Effector CD4-positive, alpha-beta T cell (primary cell): Measurements from ENCODE around the gene SPART.
"Not testable (repeated sequence)": the region's sequence is repeated elsewhere in the genome, so short reads cannot be mapped to it uniquely, and the experiment has no call there.

Source experiments
- DNase-seq: peaks from one replicate; pipeline ENCODE4 v3.0.0-alpha.2; 2020

Gene SPART

DNA sequence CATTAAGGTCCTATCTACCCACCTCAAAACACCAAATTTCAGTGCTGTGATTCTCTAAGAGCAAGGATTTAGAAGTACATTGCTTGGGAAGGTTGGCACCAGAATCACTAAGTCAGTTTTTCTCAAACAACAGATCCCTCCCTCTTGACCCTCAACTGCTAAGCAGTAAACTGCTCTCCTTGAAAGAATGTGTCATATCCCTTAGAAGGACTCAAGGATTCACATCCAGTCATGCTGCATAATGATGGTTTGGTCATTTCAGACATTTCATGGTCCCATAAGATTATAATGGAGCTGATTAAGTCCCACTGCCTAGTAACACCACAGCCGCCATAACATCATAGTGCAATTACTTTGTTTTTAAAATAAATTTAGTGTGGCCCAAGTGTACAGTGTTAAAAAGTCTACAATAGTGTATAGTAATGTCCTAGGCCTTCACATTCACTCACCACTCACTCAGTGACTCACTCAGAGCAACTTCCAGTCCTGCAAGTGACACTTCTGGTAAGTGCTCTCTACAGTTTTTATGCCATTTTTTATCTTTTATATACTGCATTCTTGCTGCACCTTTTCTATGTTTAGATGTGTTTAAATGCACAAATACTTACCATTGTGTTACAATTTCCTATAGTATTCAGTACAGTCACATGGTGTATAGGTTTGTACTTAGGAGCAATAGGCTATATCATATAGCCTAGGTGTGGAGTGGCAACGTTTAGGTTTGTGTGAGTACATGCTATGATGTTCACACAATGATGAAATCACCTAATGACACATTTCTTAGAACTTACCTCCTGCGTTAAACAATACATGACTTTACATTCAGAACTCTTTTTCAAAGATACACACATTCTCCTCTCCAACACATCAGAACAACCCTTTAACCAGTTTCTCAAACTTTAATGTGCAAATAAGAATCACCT is 32.9 kb downstream of the SPART start:
- no peak for DNase-seq

DNA sequence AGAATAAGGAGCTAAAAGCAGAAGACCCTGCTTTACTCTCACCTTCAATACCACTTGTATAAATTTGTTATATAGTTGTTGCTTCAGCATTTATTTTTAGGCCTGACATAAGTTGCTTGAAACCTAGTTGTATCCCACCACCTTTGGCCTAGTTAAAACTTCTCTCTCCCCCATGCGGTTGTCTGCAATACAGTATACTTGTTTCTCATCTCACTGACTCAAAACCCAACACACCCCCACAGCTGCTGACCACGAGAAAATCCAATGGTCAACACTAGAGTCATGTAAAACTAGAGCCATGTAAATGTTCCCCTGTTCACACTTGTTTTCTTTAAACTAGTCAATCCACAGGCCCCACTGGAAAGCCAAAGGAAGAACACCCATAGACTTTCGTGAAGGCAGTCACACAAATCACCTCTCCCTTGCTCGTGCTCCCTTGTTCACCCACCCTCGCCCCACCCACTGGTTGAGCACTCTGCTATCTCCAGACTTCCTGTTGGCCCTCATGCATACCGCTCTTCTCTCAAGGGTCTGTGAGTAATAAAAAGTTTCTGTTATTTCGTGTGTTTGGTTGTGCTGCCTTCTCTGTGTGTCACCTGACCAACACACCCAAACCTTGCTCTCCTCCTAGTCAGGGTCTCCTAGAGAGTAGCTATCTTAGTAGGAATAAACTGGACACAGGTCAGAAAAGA is 35.6 kb downstream of the SPART start:
- DNase-seq, result no peak

DNA sequence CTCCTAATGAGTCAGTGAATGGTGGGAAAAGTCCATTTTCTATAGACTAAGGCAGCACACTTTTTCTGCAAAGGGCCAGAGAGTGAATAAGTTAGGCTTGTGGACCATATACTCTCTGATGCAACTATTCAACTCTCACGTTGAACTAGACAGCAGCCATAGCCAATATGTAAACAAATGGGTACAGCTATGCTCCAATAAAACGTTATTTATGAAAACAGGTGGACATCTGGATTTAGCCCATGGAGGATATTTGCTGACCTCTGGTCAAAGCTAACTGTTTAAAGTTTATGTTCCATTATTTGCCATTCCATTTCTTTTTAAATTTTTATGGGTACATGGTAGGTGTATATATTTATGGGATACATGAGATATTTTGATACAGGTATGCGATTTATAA is 43.9 kb downstream of the SPART start:
- no peak for DNase-seq

DNA sequence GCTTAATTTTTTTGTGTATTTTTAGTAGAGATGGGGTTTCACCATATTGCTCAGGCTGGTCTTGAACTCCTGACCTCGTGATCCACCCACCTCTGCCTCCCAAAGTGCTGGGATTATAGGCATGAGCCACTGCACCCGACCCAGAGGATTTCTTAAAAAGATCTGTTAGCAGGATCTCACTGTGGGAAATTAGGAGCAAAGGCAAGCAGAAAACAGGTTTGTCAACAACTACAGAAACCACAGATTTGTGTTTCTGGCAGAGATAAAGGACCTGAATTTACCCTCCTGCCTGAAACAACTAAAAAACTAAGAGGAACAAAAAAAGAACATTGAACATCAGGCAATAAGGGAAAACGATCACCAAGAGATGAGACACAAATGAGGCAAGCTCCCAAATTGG is 46.7 kb downstream of the SPART start:
- DNase-seq, result not testable (repeated sequence)

DNA sequence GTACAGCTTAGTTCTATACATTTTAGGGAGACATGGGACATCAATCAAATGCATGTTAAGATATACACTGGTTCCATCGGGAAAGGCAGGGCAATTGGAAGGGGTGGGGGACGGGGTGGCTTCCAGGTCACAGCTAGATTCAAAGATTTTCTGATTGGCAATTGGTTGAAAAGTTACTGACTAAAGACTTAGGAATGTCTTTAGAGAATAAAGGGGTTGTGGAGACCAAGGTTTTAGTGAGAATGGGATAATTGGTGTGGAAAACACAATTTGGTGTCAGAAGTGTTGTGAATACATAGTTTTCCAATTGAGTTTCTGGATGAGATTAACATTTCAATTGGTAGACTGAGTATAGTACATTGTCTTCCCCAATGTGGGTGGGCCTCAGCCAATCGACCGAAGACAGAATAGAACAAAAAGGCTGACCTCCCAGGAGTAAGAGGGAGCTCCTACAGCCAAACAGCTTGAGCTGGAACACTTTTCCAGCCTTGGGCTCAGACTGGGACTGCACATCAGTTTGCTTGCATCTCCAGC is 47.6 kb downstream of the SPART start:
- no peak for DNase-seq

DNA sequence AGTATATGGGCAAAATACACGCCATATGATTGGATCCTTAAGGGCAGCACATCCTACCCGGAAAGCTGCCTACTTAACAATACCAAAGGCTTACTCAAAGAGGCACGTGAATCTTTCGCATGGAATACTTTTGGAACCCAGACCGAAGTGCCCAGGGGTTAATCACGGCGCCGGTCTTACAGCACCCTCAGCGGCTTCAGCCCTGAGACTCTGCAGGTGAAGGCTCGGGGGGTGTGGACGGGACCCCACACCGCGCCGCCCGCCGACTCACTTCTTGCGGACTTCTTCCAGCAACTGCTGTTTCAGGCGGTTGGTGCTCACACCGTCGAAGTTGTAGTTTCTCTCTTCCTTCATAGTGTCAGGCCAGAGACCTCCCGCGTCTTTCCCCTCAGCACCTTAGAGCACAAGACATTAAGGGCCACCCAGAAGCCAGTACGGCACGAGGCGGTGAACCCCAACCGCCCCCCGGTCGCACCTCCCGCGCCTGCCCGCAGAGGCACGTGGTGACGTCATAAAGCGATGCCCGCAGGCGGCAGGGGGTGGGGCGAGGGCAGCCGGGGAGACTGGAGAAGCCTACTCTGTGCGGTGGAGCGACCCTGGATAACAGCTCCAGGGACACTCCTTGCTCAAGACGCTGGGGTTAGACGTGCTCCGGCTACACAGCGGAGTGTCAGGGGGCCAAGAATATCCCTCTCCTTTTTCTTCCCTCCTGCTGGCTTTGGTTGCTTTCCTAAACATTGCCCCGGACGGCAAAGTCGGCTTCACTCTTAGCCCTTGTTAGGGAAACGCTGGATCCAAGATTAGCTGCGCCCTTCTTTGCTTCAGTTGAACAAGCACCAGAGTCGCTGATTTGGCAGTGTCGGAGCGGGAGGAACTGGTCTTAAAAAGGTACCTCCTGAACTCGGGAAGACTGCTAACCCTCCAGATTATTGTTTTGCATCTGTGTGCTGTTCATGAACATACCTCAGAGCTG is 48.5 kb downstream of the SPART start, which contains the start of gene CCDC169:
Gene CCDC169, minus strand, starts transcription at position 449 of the 973 bp plus-strand sequence. Its CDS starts 95 bp downstream, at position 354.
- DNase-seq, result peak; percentile 17

DNA sequence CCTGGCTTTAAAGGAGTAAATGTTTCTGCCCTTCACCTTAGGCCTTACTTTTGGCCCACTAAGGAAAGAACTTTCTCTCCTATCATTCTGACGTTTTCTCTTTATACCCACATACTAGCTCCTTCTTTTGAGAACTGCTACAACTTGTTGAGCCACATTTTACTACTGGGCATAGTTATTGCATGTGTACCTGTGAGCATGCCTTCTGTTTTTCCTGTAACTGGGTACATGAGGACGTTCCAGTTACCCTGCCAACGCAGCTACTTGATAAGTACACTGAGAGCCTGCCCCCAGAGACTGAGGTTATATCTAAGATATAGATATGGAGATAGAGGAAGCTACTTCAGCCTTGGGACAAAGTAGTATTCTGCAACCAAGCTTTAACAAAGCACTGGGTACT is 52.1 kb downstream of the SPART start:
- no peak for DNase-seq

DNA sequence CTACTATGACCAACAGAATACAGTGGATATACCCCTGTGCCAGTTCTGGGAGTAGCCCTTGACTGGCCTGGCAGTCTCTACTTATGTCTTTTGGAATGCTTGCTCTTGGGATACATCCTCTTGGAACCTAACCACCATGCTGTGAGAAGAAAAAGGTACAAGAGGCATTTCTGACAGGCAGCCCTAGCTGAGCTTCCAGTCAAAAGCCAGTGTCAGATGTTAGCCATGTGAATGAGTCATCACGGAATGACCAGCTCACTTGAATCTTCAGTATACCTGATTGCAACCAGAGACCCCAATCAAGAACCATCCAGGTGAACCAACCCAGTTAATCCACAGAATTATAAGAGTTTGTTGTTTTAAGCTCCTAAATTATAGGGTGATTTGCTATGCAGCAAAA is 52.7 kb downstream of the SPART start:
- DNase-seq, result no peak

DNA sequence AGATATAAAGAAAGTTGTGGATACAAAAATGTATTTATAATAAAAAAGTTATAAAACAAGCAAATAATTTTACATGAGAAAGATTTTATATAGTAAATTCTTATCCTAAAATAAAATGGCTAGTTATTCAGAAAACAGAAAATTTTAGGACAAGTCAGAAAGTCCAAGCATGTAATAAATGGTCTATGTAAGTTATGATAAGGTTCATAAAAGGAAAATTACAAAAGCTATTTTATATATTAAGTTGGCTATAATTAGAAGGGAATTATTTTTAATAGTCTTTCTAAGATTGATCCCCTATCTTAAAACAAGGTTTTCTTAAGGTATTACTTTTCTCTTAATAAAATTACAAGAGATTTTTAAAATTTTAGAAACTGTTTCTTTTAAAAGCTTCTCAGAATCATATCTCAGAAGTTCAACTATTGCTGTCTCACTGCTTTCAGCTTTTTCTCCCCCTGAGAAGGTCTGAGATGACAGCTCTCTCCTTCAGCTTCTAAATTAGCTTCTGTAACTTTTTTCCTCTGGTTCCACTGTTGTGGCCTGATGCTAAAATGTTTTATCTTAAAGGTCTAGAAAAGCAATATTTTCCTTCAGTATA is 57.3 kb downstream of the SPART start:
- no peak for DNase-seq

DNA sequence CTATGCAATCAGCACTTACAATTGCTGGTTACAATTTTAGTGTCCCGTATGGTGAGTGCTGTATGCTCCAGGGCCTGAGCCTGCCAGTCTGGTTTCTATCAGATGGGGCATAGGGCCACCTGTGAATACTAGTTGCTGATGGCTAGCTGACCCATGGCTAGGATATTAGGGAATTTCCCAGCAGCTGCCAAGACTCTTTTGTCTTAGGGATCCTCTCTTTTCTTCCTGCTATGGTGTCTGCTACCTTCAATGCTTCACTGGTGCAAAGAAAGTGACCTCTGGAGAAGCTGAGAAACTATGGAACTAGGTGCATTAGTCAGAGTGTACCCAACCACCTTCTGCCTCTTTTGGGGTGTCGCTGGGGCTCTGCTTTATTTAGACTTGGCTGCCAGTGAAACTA is 60.2 kb downstream of the SPART start:
- no peak for DNase-seq

DNA sequence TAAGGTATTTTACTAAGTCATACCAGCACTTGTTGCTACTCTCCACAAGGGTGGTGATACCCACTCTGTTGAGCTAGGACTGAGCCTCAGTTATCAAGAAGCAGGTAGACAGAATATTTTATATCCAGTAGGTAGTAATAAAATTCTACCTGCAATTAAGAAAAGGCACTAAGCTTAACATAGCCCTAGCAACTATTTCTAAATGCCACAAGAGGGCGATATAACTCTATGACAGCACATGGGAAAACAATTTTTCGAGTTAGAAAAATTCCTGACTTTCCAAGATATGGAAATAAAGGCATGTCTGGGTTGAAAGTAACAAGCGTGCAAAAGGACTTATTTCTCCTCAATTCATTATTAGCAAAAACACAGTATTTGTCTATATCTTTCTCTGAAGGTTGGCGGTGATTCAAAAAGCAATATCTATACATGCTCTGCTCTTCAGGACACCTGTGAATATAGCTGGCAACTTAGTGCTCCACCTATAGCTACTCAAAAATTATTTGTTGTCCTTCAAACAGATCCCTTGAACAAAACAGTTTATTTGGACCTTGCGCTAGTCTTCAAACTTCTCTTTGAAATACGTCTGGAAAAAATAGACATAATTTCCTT is 63.3 kb downstream of the SPART start:
- DNase-seq, result no peak

DNA sequence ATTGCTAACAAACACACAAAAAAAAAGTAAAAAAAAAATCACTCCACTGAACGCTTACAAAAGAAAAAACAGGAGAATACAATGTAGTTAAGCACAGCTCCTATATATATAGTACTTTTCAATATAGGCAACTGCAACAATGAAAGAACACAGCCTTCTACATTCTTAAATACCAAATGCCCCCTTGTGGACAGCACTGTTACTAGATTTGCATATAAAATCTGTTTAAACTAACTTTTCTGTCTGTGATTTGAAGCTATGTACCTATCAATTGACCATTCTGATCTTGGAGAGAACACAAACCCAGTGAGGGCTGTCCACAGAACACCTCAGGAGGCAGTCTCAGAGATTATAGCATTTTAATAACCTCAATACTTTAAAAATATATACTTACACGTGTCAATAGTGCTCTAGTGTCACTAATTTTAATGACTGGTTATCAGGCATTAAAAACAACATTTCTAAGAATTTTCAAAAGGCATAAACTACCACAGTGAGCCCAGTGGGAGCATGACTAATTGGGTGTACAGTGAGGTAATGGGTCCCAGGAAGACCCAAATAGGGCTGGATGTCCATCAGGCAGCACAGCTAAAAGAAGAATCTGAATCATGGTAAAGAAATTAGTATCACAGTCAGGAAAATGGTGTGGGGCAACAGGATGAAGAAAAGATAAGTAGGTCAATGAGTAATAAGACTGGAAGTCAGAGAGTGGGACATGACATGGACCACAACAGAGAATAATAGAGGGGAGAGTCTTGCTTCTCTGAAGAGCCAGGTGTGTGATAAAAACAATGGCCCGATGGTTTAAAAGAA is 70.8 kb downstream of the SPART start:
- no peak for DNase-seq

DNA sequence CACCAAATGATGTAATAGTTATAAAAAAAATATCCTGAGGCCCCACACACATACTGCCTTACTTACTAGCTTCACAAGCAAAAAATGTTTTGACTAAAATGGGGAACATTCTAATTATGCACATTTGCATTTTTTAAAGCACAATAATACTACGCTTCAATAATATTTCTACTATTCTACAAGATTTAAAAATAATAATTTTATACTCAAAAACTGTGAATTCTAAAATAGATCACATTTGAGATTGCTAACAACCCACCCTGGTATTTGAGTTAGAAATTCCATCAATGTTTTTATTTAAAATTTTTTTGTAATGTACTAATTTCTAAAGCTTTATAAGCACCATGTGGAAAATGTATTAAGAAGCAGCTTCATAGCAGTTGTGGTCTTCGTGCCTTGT is 72.8 kb downstream of the SPART start:
- no peak for DNase-seq

DNA sequence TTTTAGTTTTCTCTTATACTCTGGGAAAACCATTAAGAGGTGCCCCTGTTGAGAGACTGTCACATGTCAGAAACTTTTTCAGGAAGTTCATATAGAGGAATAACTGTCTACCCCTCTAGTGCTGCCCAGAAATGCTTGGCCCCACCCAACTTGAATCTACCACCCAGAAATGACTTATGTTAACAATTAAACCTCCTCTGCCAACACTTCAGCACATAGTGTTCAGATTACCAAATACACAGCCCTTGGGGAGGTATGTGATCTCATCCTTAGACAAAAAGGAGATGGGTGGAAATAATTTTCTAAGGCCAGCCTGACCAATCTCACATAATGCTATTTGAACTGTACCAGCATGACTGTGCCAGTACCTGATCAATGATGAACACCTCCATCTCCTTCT is 84.2 kb downstream of the SPART start:
- DNase-seq, result no peak

DNA sequence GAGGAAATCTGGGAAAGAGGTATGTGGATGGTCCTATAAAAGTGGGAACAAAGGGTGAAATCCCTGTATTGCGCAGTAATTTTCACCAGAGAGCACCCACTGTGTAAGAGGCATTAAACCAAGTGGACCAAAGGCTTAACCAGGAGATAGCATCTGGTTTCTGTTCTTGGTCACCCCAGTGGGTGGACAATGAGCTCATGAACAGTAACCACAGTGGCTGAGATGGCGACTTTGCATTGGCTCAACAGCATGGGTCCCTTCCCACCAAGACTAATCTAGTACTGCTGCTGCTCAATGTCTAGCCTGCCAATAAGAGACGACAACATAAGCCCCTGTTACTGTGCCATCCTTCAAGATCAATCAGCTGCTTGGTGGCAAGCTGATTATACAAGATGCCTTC is 85.2 kb downstream of the SPART start:
- no peak for DNase-seq

DNA sequence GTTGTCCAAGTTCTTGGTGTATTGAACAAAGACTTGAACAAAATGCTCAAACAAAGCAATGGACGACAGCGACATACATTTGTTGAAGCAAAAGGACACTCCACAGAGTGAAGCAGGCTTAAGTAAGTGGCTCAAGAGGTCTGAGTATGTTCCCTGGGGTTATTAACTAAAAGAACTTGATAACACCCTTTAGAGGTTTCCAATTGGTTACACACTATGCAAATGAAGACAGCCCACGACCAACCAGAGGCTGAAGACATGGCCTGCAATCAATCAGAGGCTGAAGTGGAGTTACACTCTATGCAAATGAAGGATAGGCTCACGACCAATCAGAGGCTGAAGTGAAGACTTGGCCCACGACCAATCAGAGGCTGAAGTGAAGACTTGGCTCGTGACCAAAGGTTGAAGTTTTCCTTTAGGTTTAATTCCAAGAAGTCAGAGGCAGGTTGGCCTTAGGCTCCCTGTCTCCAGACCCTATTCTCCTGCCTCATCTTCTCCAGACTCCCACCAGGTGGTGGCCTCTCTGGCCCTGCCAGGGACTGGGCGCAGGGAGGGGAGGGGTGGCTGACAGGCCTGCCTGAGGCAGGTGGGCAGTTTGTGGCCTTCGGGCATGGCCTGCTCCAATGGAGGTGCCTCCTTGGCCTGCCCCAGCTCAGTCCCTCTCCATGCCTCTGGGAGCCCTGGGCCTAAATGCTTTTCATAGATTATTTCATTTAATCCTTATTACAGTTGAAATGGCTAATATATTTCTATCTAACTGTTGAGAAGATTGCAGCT is 86.6 kb downstream of the SPART start:
- no peak for DNase-seq

DNA sequence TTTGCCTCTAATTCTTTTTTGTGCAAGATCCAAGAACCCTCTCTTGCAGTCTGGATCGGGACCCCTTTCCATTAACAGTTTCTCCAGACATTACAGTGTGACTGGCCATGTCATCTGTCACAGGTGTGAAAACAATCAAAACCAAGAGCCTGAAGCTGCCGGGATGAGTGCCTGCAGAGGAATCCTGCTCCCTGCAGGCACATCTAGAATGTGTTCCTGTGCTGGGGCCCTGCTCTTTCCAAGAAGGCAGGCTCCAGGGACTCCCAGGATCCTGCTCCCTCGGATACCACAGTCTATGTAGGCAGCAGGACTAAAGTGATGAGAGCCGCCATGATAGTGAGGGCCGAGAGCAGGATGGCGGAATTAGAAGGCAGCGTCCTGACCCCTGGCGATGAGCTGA is 87.4 kb downstream of the SPART start:
- no peak for DNase-seq
